Gastrocnemius medialis (tissue), 4 donors: ENCODE results near the gene OPCML.

Experiments
- POLR2A ChIP-seq, 2 donors: fragments of 450-650 bp; IDR thresholded peaks; one replicate each; pipeline ENCODE4 v1.6.1; 2017; ENCODE audit warnings: antibody characterized with exemption in 2 of 2, mild to moderate bottlenecking in 2 of 2, moderate library complexity in 2 of 2
- TF ChIP-seq, protein P1 (sequence below), 5 experiments: fragments of 450-650 bp in 3 of 5; fragments of 200-600 bp in 2 of 5; sonication (generic) in 2 of 5; IDR thresholded peaks in 4 of 5; conservative IDR thresholded peaks in 1 of 5; 1 replicate in 4 of 5; 2 replicates in 1 of 5; pipeline ENCODE4 v1.5.1; 2016 to 2019; ENCODE audit warnings: antibody characterized with exemption in 5 of 5, mild to moderate bottlenecking in 3 of 5, moderate library complexity in 3 of 5

DNA sequence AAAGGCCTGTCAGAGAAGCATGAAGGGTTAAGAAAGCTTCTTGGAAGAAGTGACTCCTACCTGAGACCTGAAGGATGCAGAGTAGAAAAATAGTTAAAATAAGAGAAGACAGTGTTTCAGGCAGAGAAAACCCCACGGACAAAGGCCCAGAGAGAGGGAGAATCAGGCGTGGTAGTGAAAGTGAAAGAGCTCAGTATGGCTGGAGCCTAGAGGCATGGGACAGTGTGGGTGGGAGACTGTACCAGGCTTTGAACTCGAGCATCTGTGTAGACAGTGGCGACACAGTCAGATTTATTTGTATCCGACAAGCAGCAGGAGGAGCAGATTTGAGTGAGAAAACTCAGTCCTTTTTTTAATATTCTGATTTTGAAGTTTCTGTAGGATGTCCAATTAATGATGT, 360.0 kb downstream of the OPCML start:
- TF ChIP-seq, protein P1, sequence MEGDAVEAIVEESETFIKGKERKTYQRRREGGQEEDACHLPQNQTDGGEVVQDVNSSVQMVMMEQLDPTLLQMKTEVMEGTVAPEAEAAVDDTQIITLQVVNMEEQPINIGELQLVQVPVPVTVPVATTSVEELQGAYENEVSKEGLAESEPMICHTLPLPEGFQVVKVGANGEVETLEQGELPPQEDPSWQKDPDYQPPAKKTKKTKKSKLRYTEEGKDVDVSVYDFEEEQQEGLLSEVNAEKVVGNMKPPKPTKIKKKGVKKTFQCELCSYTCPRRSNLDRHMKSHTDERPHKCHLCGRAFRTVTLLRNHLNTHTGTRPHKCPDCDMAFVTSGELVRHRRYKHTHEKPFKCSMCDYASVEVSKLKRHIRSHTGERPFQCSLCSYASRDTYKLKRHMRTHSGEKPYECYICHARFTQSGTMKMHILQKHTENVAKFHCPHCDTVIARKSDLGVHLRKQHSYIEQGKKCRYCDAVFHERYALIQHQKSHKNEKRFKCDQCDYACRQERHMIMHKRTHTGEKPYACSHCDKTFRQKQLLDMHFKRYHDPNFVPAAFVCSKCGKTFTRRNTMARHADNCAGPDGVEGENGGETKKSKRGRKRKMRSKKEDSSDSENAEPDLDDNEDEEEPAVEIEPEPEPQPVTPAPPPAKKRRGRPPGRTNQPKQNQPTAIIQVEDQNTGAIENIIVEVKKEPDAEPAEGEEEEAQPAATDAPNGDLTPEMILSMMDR (IDR thresholded peaks at IDR 0.05 in 4 of 5, conservative IDR thresholded peaks at IDR 0.05 in 1 of 5) = no peak
- no peak for TF ChIP-seq POLR2A (IDR thresholded peaks at IDR 0.05)
